ENCODE results near the gene TSC22D1. TPM values are rescaled to one million over a fixed set of nuclear protein-coding genes. Genes with fewer than 3 reads are reported as not detected.

The TSC22D1 gene
- total and polyA plus RNA-seq, 3 experiments from 2014 or later = 8.5 to 10.3 (median 10.0) TPM

DNA sequence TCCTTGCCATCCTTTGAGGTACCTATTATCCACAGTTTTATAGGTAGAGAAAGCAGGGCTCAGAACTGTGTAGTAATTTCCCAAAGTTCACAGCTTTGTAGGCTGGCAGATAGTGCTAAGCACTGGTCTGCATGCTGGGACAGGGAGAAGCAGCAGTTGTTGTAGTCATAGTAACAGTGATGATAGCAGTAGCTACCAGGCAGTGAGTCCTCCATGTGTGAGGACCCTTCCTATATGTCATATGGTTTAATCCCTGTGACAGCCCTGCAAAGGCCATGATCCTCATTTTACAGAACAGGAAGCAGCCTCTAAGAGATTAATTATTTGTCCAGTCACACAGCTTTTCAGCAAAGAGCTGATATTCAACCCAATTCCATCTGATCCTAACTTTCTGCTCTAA lies 181.5 kb downstream of the TSC22D1 start:
- H3K9me3 Mint-ChIP-seq = no peaks in the 10 kb centered on the region
- no peak overlapping the region for H3K4me3 ChIP-seq (ENCODE audit: low read length)
- H3K4me3 Mint-ChIP-seq = no peak overlapping the region
- ChIA-PET CTCF (no interaction called here), POLR2A (no interaction called here)
- no peaks in the 10 kb centered on the region for H3K27me3 ChIP-seq (ENCODE audit: insufficient read depth, low read length, poor library complexity, severe bottlenecking)
- no peak overlapping the region for H3K27ac ChIP-seq (ENCODE audit: low read depth, low read length)
- H3K9me3 ChIP-seq (ENCODE audit: low read length) = no peaks in the 10 kb centered on the region
- no peaks in the 10 kb centered on the region for H3K36me3 ChIP-seq (ENCODE audit: insufficient read depth, low read length)
- H3K4me1 Mint-ChIP-seq = no peaks in the 10 kb centered on the region
- H3K27me3 Mint-ChIP-seq = peaks cover 3 to 28% of the 10 kb centered on the region in 2 donors
- no peak overlapping the region for H3K27ac Mint-ChIP-seq
- H3K4me1 ChIP-seq (ENCODE audit: insufficient read depth, low read length) = no peaks in the 10 kb centered on the region
- DNase-seq = no peak
- H3K36me3 Mint-ChIP-seq = no peaks in the 10 kb centered on the region

DNA sequence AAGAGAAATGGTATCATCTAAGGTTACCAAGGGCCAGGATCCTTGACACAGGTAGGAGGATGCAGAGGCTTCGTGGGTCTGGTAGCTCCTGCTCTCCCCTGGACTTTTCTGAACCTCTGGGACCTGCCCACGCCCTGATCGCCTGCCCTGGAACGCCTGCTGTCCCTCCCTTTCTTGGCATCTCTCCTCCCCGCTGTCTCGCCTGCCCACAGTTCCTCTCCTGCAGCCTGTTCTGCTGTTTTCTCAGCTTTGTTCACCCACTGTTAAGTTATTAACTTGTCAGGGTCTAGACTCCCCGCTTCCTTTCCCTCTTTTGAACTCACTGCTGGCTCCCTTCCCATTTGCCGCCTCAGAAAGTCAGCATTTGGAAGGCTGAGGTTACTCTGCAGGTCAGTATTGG lies 182.7 kb downstream of the TSC22D1 start:
- Mint-ChIP-seq H3K36me3 (no peaks in the 10 kb centered on the region), H3K4me3 (no peak overlapping the region), H3K27ac (peak overlapping the region in 3 of 8 donors; percentile 28 to 66 (median 52)), H3K9me3 (no peaks in the 10 kb centered on the region), H3K4me1 (no peaks in the 10 kb centered on the region), H3K27me3 (peaks cover 3 to 28% of the 10 kb centered on the region in 2 donors)
- DNase-seq = no peak
- no peak overlapping the region for H3K4me3 ChIP-seq (ENCODE audit: low read length)
- H3K9me3 ChIP-seq (ENCODE audit: low read length) = no peaks in the 10 kb centered on the region
- no peaks in the 10 kb centered on the region for H3K4me1 ChIP-seq (ENCODE audit: insufficient read depth, low read length)
- H3K27me3 ChIP-seq (ENCODE audit: insufficient read depth, low read length, poor library complexity, severe bottlenecking) = no peaks in the 10 kb centered on the region
- ChIA-PET CTCF (no interaction called here), POLR2A (no interaction called here)
- no peaks in the 10 kb centered on the region for H3K36me3 ChIP-seq (ENCODE audit: insufficient read depth, low read length)
- no peak overlapping the region for H3K27ac ChIP-seq (ENCODE audit: low read depth, low read length)

DNA sequence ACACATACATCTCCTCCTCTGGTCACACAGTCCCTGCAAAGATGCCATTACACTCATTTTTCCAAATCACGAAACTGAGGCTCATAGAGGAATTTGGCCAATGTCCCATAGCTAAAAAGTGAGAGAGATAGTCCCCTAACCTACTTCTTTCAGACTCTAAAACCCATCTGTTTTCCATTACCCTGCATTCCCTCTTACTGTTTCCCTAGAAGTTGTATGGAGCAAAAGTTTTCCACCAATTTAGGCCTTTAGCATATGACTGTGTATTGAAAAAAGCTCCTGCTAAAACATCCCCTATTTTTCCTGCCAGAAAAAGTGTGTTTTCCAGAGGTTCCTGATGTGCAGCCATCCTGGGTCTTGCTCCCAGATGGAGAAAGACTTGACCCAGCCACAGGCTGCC lies 186.3 kb downstream of the TSC22D1 start:
- Histone ChIP-seq H3K36me3 (ENCODE audit: insufficient read depth, low read length) (no peaks in the 10 kb centered on the region), H3K9me3 (ENCODE audit: low read length) (no peaks in the 10 kb centered on the region), H3K4me1 (ENCODE audit: insufficient read depth, low read length) (no peaks in the 10 kb centered on the region), H3K27ac (ENCODE audit: low read depth, low read length) (no peak overlapping the region), H3K27me3 (ENCODE audit: insufficient read depth, low read length, poor library complexity, severe bottlenecking) (no peaks in the 10 kb centered on the region), H3K4me3 (ENCODE audit: low read length) (no peak overlapping the region)
- no peak for DNase-seq
- peaks cover 5 to 21% of the 10 kb centered on the region in 2 donors for H3K27me3 Mint-ChIP-seq
- H3K27ac Mint-ChIP-seq = no peak overlapping the region
- ChIA-PET CTCF (no interaction called here), POLR2A (no interaction called here)
- H3K36me3 Mint-ChIP-seq = no peaks in the 10 kb centered on the region
- no peaks in the 10 kb centered on the region for H3K4me1 Mint-ChIP-seq
- no peaks in the 10 kb centered on the region for H3K9me3 Mint-ChIP-seq
- no peak overlapping the region for H3K4me3 Mint-ChIP-seq

DNA sequence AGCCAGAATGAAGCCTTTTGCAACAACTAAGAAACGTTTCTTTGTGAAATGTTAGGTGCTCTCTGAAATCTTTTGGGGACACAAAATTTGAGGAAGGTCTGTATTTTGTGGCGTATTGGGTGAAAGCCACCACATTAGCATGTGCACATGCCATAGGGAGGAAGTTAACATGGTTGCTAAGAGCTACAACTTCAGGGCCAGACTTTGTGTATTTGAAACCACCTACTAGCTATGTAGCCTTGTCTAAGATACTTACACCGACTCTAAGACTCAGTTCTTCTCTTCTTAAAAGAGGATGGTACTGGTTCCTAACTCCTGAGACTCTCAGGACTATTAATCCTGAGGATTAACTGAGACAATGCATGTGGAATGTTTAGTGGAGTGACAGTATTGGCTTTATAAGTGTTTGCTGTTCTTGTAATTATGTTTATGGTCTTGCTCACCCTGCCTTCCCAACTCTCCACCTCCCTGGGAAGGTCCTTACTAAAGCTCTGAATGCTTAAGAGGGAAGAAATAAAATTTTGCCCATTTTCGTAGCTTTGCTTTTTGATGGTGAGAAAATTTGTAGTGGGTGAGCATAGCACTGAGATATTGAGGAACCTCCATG lies 187.0 kb downstream of the TSC22D1 start:
- Mint-ChIP-seq H3K27me3 (peaks cover 5 to 18% of the 10 kb centered on the region in 2 donors), H3K36me3 (no peaks in the 10 kb centered on the region), H3K4me3 (no peak overlapping the region), H3K4me1 (no peaks in the 10 kb centered on the region), H3K27ac (no peak overlapping the region), H3K9me3 (no peaks in the 10 kb centered on the region)
- Histone ChIP-seq H3K27me3 (ENCODE audit: insufficient read depth, low read length, poor library complexity, severe bottlenecking) (no peaks in the 10 kb centered on the region), H3K4me1 (ENCODE audit: insufficient read depth, low read length) (no peaks in the 10 kb centered on the region), H3K27ac (ENCODE audit: low read depth, low read length) (no peak overlapping the region), H3K9me3 (ENCODE audit: low read length) (no peaks in the 10 kb centered on the region), H3K36me3 (ENCODE audit: insufficient read depth, low read length) (no peaks in the 10 kb centered on the region), H3K4me3 (ENCODE audit: low read length) (no peak overlapping the region)
- POLR2A ChIA-PET = no interaction called here
- CTCF ChIA-PET = no interaction called here
- no peak for DNase-seq

DNA sequence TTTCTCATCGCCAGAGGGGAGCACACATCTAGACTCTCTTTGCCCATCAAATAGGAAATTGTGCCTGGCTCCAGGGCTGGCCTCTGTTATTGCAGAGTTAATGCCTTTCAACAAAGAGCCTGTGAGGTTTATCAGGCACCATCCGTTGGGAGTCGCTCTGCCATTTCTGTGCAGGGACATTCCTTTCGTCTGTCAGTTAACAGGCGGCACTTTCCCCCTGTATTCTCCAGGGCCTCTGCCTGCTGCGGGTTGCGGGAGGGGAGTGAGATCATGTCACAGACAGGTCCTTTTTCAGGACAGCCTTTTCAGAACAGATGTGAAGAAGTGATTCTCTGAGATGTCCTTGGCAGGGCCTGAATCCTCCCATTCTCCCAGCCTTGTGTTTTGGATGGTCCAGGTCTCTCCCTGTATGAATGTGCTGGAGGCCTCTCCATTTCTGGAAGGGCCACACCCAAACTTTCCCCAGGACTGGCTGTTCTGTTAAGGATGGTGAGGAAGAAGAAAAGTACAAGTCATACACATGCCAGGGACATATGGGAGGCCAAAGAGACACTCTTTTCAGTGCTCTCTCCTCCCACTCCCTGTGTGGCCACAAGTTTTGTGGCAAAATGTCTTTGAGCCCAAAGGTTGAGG lies 187.6 kb downstream of the TSC22D1 start:
- Histone ChIP-seq H3K27me3 (ENCODE audit: insufficient read depth, low read length, poor library complexity, severe bottlenecking) (no peaks in the 10 kb centered on the region), H3K4me1 (ENCODE audit: insufficient read depth, low read length) (no peaks in the 10 kb centered on the region), H3K9me3 (ENCODE audit: low read length) (no peaks in the 10 kb centered on the region), H3K4me3 (ENCODE audit: low read length) (no peak overlapping the region), H3K36me3 (ENCODE audit: insufficient read depth, low read length) (no peaks in the 10 kb centered on the region), H3K27ac (ENCODE audit: low read depth, low read length) (no peak overlapping the region)
- Mint-ChIP-seq H3K36me3 (no peaks in the 10 kb centered on the region), H3K27me3 (peaks cover 5 to 18% of the 10 kb centered on the region in 2 donors), H3K27ac (no peak overlapping the region), H3K4me1 (no peaks in the 10 kb centered on the region), H3K4me3 (no peak overlapping the region), H3K9me3 (no peaks in the 10 kb centered on the region)
- POLR2A ChIA-PET = no interaction called here
- DNase-seq = no peak
- CTCF ChIA-PET = no interaction called here

DNA sequence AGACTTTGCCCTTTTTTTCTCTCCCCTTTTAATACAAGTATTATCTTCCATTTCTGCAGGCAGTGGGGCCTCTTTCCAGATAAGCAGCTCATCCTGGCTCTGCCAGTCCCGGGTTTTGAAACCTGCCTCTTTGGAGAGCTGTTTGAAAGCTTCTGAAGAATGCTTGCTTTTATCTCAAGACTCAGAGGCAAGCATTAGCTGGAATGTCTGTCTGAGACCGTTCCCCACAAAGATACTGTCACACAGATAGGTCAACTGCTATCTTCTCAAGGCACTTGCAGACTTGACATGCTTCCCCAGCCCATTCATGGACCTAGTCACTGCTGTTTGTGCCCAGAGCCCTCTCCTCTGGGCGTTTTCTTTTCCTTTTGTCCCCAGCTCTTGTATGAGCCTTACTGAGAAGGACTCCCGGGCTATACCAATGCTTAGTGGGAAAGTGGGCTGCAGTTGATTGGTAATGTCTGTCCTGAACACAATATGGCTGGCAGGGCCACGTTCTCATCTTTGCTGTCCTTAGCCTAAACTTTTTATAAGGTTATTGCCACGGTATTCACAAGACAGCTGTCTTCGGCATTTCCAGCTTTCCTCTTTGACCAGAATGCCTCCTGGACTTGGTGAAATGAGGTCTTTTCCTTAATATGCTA lies 189.1 kb downstream of the TSC22D1 start:
- H3K27me3 Mint-ChIP-seq = peaks cover 3 to 10% of the 10 kb centered on the region in 2 donors
- Histone ChIP-seq H3K4me1 (ENCODE audit: insufficient read depth, low read length) (no peaks in the 10 kb centered on the region), H3K27me3 (ENCODE audit: insufficient read depth, low read length, poor library complexity, severe bottlenecking) (no peaks in the 10 kb centered on the region), H3K4me3 (ENCODE audit: low read length) (no peak overlapping the region), H3K27ac (ENCODE audit: low read depth, low read length) (peak overlapping the region; percentile 38), H3K36me3 (ENCODE audit: insufficient read depth, low read length) (no peaks in the 10 kb centered on the region), H3K9me3 (ENCODE audit: low read length) (no peaks in the 10 kb centered on the region)
- H3K36me3 Mint-ChIP-seq = no peaks in the 10 kb centered on the region
- DNase-seq = no peak
- no peaks in the 10 kb centered on the region for H3K4me1 Mint-ChIP-seq
- no peaks in the 10 kb centered on the region for H3K9me3 Mint-ChIP-seq
- no peak overlapping the region for H3K27ac Mint-ChIP-seq
- no peak overlapping the region for H3K4me3 Mint-ChIP-seq
- ChIA-PET CTCF (no interaction called here), POLR2A (no interaction called here)

DNA sequence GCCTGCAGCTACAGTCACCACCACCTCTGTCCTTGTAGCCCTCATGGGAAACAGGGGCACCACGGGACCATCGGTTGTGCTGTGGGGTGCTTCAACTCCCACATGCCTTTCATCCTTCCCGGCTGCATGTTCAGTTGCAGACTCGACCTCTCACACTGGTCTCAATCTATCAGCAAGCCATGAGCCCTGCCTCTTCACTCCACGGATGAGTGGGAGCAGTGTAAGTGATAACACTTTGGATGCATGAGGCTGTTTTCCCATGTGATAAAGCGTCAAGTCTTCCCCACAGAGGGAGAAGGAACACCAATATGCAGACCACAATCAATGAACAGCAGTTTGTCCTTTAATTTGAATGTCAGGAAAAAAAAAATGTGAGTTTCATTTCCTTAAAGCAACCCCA lies 190.3 kb downstream of the TSC22D1 start:
- Histone ChIP-seq H3K4me1 (ENCODE audit: insufficient read depth, low read length) (no peaks in the 10 kb centered on the region), H3K9me3 (ENCODE audit: low read length) (no peaks in the 10 kb centered on the region), H3K36me3 (ENCODE audit: insufficient read depth, low read length) (no peaks in the 10 kb centered on the region), H3K27ac (ENCODE audit: low read depth, low read length) (no peak overlapping the region), H3K27me3 (ENCODE audit: insufficient read depth, low read length, poor library complexity, severe bottlenecking) (no peaks in the 10 kb centered on the region), H3K4me3 (ENCODE audit: low read length) (no peak overlapping the region)
- POLR2A ChIA-PET = no interaction called here
- Mint-ChIP-seq H3K4me3 (no peak overlapping the region), H3K27me3 (peaks cover 3 to 10% of the 10 kb centered on the region in 2 donors), H3K27ac (no peak overlapping the region), H3K4me1 (no peaks in the 10 kb centered on the region), H3K9me3 (no peaks in the 10 kb centered on the region), H3K36me3 (no peaks in the 10 kb centered on the region)
- DNase-seq = no peak
- CTCF ChIA-PET = no interaction called here

DNA sequence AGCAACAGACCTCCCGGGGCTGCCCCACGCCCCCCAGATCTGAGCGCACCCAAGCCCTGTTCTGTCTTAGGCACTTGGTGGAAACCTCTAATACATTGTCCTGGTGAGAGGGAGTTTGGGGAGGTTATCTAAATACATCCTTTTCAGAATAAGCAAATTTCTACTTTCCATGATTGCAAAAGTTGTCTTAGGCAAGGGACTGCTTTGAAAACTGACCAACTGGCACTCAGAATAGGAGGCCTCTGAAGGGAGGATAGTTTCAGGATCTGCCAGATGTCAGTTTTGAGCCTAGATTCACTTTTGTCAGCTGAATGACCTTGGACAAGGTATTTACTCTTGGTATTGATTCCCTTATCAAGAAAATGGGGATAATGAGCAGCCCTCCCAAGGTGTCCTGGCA lies 190.7 kb downstream of the TSC22D1 start:
- no peaks in the 10 kb centered on the region for H3K4me1 Mint-ChIP-seq
- POLR2A ChIA-PET = no interaction called here

More for the DNA sequence above, 190.7 kb downstream of the TSC22D1 start:
- CTCF ChIA-PET = no interaction called here
- Mint-ChIP-seq H3K4me3 (no peak overlapping the region), H3K9me3 (no peaks in the 10 kb centered on the region), H3K27me3 (peaks cover 2 to 8% of the 10 kb centered on the region in 2 donors), H3K27ac (no peak overlapping the region), H3K36me3 (no peaks in the 10 kb centered on the region)
- Histone ChIP-seq H3K27me3 (ENCODE audit: insufficient read depth, low read length, poor library complexity, severe bottlenecking) (no peaks in the 10 kb centered on the region), H3K36me3 (ENCODE audit: insufficient read depth, low read length) (no peaks in the 10 kb centered on the region), H3K4me3 (ENCODE audit: low read length) (no peak overlapping the region), H3K9me3 (ENCODE audit: low read length) (no peaks in the 10 kb centered on the region), H3K4me1 (ENCODE audit: insufficient read depth, low read length) (no peaks in the 10 kb centered on the region), H3K27ac (ENCODE audit: low read depth, low read length) (no peak overlapping the region)
- DNase-seq = no peak

Measured in CD8-positive, alpha-beta memory T cell (primary cell).